Uterus (tissue), 2 donors: ENCODE results near the gene NPEPPS.

Source experiments
- POLR2A ChIP-seq, 2 donors: fragments of 450-650 bp; IDR thresholded peaks; one replicate each; pipeline ENCODE4 v1.6.1; 2016; ENCODE audit warnings: antibody characterized with exemption in 2 of 2, mild to moderate bottlenecking in 1 of 2, moderate library complexity in 1 of 2
- TF ChIP-seq, protein P1 (sequence below), 4 experiments: fragments of 200-600 bp in 2 of 4; fragments of 450-650 bp in 2 of 4; sonication (generic) in 2 of 4; IDR thresholded peaks; one replicate each; pipeline ENCODE4 v1.5.1; 2016 to 2019; ENCODE audit warnings: antibody characterized with exemption in 4 of 4, mild to moderate bottlenecking in 2 of 4, moderate library complexity in 1 of 4

DNA sequence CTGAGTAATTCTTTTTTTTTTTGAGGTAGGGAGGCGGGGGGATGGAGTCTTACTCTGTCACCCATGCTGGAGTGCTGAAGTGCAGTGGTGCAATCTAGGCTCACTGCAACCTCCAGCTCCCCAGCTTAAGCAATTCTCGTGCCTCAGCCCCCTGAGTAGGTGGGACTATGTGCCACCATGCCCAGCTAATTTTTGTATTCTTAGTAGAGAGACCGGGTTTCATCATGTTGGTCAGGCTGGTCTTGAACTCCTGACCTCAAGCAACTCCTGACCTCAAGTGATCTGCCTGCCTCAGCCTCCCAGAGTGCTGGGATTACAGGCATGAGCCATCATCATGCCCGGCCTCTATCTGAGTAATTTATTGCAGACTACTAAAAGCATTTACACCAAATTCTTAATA is 138.2 kb downstream of the NPEPPS start:
- TF ChIP-seq POLR2A (IDR thresholded peaks at IDR 0.05): no peak
- TF ChIP-seq, protein P1, sequence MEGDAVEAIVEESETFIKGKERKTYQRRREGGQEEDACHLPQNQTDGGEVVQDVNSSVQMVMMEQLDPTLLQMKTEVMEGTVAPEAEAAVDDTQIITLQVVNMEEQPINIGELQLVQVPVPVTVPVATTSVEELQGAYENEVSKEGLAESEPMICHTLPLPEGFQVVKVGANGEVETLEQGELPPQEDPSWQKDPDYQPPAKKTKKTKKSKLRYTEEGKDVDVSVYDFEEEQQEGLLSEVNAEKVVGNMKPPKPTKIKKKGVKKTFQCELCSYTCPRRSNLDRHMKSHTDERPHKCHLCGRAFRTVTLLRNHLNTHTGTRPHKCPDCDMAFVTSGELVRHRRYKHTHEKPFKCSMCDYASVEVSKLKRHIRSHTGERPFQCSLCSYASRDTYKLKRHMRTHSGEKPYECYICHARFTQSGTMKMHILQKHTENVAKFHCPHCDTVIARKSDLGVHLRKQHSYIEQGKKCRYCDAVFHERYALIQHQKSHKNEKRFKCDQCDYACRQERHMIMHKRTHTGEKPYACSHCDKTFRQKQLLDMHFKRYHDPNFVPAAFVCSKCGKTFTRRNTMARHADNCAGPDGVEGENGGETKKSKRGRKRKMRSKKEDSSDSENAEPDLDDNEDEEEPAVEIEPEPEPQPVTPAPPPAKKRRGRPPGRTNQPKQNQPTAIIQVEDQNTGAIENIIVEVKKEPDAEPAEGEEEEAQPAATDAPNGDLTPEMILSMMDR (IDR thresholded peaks at IDR 0.05): no peak
